Lower lobe of right lung (tissue), 2 donors: ENCODE measurements around the gene IDI1. TPM values are rescaled to one million over a fixed set of nuclear protein-coding genes. Genes with fewer than 3 reads are reported as not detected.
A peak's percentile ranks its signal among the peaks of the same experiment; 100 is the strongest.

Experiments used
- ATAC-seq, 2 donors: fragments of 200-7000 bp; cut with Tn5 transposase; one replicate each; pipeline ENCODE4 v1.9.1; 2020 to 2022; ENCODE audit warnings: mild to moderate bottlenecking in 2 of 2, moderate library complexity in 2 of 2
- DNase-seq: peaks from one replicate; pipeline ENCODE4 v3.0.0-alpha.2; 2020
- H3K27ac ChIP-seq: fragments of 200-600 bp; one replicate; pipeline ENCODE4 v1.8.0; 2022
- H3K27me3 ChIP-seq: fragments of 200-600 bp; one replicate; pipeline ENCODE4 v1.8.0; 2022; ENCODE audit warnings: low read depth
- H3K36me3 ChIP-seq: fragments of 200-600 bp; one replicate; pipeline ENCODE4 v1.8.0; 2022; ENCODE audit warnings: mild to moderate bottlenecking
- H3K4me1 ChIP-seq: fragments of 200-600 bp; one replicate; pipeline ENCODE4 v1.8.0; 2022
- H3K4me3 ChIP-seq: fragments of 200-600 bp; one replicate; pipeline ENCODE4 v1.8.0; 2022; ENCODE audit warnings: mild to moderate bottlenecking
- H3K9me3 ChIP-seq: fragments of 200-600 bp; one replicate; pipeline ENCODE4 v1.8.0; 2022
- intact Hi-C: fragments of 100-400 bp; cut with DNase I; formaldehyde crosslinking; loops from one replicate; pipeline ENCODE4 v1.11.0; 2022
- total RNA-seq: library from RNA; stranded (reverse); fragmentation: NEBNext Ultra II Directional; extraction: Animal tissue kit (Norgen Biotek cat#: 25700); gene quantifications from one replicate; pipeline ENCODE4 v1.2.1, GENCODE V29; 2021
- TF ChIP-seq, protein P1 (sequence below): fragments of 200-600 bp; IDR thresholded peaks from one replicate; pipeline ENCODE4 v1.8.0; 2022; ENCODE audit warnings: antibody characterized with exemption, mild to moderate bottlenecking
- donor health status: DM: no; HTN: yes; CAD: no; lungs with severe emphysema.

IDI1 gene
- total RNA-seq, 1 donor from 2014 or later = 49.5 TPM

DNA sequence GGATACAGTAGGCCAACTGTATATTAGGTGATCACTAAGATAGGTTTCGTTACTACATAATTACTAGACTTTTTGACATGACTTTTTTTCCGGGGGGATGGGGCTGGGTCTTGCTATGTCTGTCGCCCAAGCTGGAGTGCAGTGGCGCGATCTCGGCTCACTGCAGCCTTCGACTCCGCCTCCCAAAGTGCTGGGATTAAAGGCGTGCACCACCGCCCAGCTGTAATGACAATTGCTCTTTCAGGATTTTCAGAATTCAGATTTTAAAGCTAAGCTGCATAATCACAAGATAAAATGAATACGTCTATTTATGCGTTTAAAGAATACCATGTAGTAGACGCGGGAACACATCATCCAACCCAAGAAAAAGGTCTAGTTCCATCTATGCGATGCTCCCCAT lies 982 bp downstream of the IDI1 start:
- H3K4me3 ChIP-seq = peak overlapping the region; percentile 79
- H3K4me1 ChIP-seq = peaks cover 55% of the 10 kb centered on the region
- TF ChIP-seq, protein P1, sequence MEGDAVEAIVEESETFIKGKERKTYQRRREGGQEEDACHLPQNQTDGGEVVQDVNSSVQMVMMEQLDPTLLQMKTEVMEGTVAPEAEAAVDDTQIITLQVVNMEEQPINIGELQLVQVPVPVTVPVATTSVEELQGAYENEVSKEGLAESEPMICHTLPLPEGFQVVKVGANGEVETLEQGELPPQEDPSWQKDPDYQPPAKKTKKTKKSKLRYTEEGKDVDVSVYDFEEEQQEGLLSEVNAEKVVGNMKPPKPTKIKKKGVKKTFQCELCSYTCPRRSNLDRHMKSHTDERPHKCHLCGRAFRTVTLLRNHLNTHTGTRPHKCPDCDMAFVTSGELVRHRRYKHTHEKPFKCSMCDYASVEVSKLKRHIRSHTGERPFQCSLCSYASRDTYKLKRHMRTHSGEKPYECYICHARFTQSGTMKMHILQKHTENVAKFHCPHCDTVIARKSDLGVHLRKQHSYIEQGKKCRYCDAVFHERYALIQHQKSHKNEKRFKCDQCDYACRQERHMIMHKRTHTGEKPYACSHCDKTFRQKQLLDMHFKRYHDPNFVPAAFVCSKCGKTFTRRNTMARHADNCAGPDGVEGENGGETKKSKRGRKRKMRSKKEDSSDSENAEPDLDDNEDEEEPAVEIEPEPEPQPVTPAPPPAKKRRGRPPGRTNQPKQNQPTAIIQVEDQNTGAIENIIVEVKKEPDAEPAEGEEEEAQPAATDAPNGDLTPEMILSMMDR = no peak
- no peak for DNase-seq
- peaks cover 18% of the 10 kb centered on the region for H3K36me3 ChIP-seq
- ATAC-seq = no peak
- H3K9me3 ChIP-seq = no peaks in the 10 kb centered on the region
- no peaks in the 10 kb centered on the region for H3K27me3 ChIP-seq
- intact Hi-C loops = no loop called here
- peak overlapping the region; percentile 100 for H3K27ac ChIP-seq

DNA sequence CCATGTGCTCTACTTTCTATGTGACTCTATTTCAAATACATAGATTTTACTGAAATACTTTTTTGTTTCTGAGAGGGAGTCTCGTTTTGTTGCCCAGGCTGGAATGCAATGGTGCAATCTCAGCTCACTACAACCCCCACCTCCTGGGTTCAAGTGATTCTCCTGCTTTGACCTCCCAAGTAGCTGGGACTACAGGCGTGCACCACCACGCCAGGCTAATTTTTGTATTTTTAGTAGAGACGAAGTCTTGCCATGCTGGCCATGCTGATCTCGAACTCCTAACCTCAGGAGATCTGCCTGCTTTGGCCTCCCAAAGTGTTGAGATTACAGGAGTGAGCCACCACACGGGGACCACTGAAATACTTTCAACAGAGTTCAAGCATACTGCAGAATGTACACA lies 3.5 kb downstream of the IDI1 start:
- DNase-seq (no peak), ATAC-seq (no peak)
- Histone ChIP-seq H3K27me3 (no peaks in the 10 kb centered on the region), H3K4me1 (peaks cover 44% of the 10 kb centered on the region), H3K27ac (no peak overlapping the region), H3K4me3 (no peak overlapping the region), H3K9me3 (no peaks in the 10 kb centered on the region), H3K36me3 (peaks cover 38% of the 10 kb centered on the region)
- intact Hi-C loops = no loop called here
- TF ChIP-seq, protein P1 = no peak

DNA sequence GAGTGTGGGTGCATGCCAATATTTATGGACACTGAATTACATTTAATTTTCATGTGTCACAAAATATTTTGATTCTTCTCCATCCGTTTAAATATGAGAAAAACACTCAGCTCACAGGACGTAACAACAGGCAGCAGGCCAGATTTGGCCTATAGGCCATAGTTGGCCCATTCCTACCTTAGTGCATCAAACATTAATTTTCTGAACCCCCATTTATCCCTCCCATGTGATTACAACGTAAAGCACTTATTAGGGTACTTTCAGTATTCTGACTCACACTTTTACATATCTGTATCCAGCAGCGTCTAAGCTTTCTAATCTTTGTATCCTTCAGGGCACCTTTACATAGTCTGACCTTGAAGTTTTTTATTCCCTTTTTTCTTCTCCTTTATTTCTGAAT lies 4.0 kb downstream of the IDI1 start:
- no peak for DNase-seq
- intact Hi-C loops = no loop called here

DNA sequence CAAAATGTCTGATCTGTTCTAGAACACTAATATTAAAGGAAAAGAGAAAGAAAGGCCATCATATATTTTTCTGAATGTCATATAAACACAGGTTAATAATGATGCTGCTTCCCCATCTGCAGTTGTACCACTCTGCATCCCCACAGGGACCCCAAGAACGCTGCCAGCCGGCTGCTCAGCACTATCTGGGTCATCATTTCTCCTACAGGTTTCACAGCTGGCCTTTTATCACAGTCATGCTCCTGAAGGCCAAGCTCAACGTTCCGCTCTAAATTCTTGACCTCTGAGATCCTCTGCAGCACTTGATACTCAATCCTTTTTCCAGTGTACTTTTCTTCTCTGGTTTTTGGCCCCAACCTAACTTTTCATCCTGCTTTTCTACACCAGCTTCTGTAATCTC lies 4.8 kb downstream of the IDI1 start:
- H3K27ac ChIP-seq = peak overlapping the region; percentile 77
- peaks cover 50% of the 10 kb centered on the region for H3K36me3 ChIP-seq
- H3K4me1 ChIP-seq = peaks cover 34% of the 10 kb centered on the region
- no peaks in the 10 kb centered on the region for H3K9me3 ChIP-seq
- no peaks in the 10 kb centered on the region for H3K27me3 ChIP-seq
- peak overlapping the region; percentile 27 for H3K4me3 ChIP-seq
- TF ChIP-seq, protein P1 = no peak
- ATAC-seq = no peak
- no peak for DNase-seq
- intact Hi-C loops = no loop called here

More for the DNA sequence above, 4.0 kb downstream of the IDI1 start:
- Histone ChIP-seq H3K36me3 (peaks cover 42% of the 10 kb centered on the region), H3K27me3 (no peaks in the 10 kb centered on the region), H3K4me1 (peaks cover 39% of the 10 kb centered on the region), H3K27ac (peak overlapping the region; percentile 77), H3K9me3 (no peaks in the 10 kb centered on the region), H3K4me3 (no peak overlapping the region)
- TF ChIP-seq, protein P1 = no peak
- ATAC-seq = no peak

DNA sequence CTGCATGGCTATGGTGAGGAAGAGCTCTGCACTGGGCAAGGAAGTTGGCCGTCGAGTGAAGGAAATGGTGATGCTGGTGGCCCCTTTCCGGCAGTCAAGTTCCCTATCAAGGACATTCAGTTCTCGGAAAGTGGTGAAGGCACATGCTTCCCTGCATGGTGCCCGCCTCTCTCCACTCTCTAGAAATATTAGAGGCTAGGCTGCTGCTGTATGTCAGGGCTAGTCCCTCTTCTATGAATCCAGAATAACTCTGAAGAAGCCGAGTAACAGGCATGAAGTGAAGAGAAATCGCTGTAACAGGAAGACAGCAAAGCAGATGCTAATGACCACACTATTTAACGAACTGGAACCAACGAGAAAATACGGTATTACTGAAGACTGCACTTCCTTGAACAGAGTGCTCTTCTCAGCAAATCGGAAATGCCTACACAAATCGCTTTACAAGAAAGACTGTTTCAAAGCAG lies 5.4 kb downstream of the IDI1 start:
- intact Hi-C loops = no loop called here
- peak overlapping the region; percentile 27 for H3K4me3 ChIP-seq
- H3K27ac ChIP-seq = peak overlapping the region; percentile 77
- H3K27me3 ChIP-seq = no peaks in the 10 kb centered on the region
- peaks cover 52% of the 10 kb centered on the region for H3K36me3 ChIP-seq
- peaks cover 34% of the 10 kb centered on the region for H3K4me1 ChIP-seq
- peak; percentile 57 for DNase-seq
- TF ChIP-seq, protein P1 = no peak
- ATAC-seq = peak; percentile 60 to 76
- no peaks in the 10 kb centered on the region for H3K9me3 ChIP-seq

DNA sequence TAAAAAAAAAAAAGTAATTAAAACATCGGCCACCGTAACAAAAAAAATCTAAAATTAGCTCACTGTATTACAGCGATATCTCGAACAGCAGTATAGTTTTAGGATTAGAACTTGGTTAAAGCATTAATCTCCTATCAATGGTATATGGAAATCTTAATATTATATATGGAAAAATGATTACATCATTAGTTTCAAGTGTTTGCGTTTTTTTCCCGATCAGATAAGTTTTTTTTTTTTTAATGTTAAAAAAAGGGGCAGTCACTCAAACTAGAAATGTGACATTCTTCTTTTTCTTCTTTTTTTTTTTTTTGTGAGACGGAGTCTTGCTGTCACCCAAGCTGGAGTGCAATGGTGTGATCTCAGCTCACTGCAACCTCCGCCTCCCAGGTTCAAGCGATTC lies 7.4 kb downstream of the IDI1 start:
- H3K36me3 ChIP-seq = peaks cover 65% of the 10 kb centered on the region
- no peaks in the 10 kb centered on the region for H3K27me3 ChIP-seq
- H3K27ac ChIP-seq = no peak overlapping the region
- DNase-seq = no peak
- no peaks in the 10 kb centered on the region for H3K9me3 ChIP-seq
- intact Hi-C loops = no loop called here
- no peak for ATAC-seq
- H3K4me3 ChIP-seq = no peak overlapping the region
- TF ChIP-seq, protein P1 = no peak
- H3K4me1 ChIP-seq = peaks cover 27% of the 10 kb centered on the region
